HCT116 (cell line): Measurements from ENCODE around the gene UBE3B. TPM values are rescaled to one million over a fixed set of nuclear protein-coding genes. Genes with fewer than 3 reads are reported as not detected.

ENCODE experiments used
- ATAC-seq: fragments of 200-7000 bp; cut with Tn5 transposase; 2 replicates; pipeline ENCODE4 v1.9.1; 2020; ENCODE audit warnings: mild to moderate bottlenecking, moderate library complexity
- BruUV-seq: library from RNA; stranded (reverse); fragments of 400-500 nt; replicated peaks from 2 replicates; lab custom pipeline; 2021; lab: Mats Ljungman, UMichigan
- CTCF ChIA-PET: fragments of 300-600 bp; sonication (Branson Sonifier 250); formaldehyde crosslinking; loops from one replicate; lab custom pipeline; 2021; ENCODE audit warnings: antibody characterized with exemption; lab: Charles Lee
- POLR2A ChIA-PET: fragments of 300-600, 350-600 bp; sonication (Branson Sonifier 250); formaldehyde crosslinking; loops from one replicate; lab custom pipeline; 2021; ENCODE audit warnings: antibody characterized with exemption; lab: Charles Lee
- RAD21 ChIA-PET, 2 experiments: fragments of 300-600 bp; sonication (Branson Sonifier 250); formaldehyde crosslinking; loops; one replicate each; lab custom pipeline; 2023; ENCODE audit warnings: low total read pairs in 2 of 2; ENCODE audit not compliant: uncharacterized antibody in 2 of 2, unreplicated experiment in 2 of 2, low non-redundant PET in 1 of 2; lab: Charles Lee
- DNase-seq: peaks from one replicate; pipeline ENCODE4 v3.0.0-alpha.2; 2010; ENCODE audit warnings: low read depth, low spot score
- H2AFZ ChIP-seq: fragments of 200-600 bp; shearing (Covaris generic), sonication (generic); 2 replicates; pipeline ENCODE4 v1.6.1; 2017; ENCODE audit warnings: low read depth, mixed run types, mixed read lengths, antibody characterized with exemption, low read length; ENCODE audit not compliant: poor library complexity, severe bottlenecking
- H3K27ac ChIP-seq: 2 replicates; pipeline ENCODE4 v1.5.1; 2012; ENCODE audit warnings: low read depth, low read length
- H3K27me3 ChIP-seq: fragments of 200-600 bp; sonication (generic); 2 replicates; pipeline ENCODE4 v1.6.1; 2016; ENCODE audit warnings: mixed run types, low read length, mixed read lengths; ENCODE audit not compliant: insufficient read depth
- H3K36me3 ChIP-seq, 2 experiments: fragments of 200-500 bp in 1 of 2; fragments of 200-600 bp in 1 of 2; sonication (Bioruptor generic) in 1 of 2; sonication (generic) in 1 of 2; 2 replicates each; pipeline versions ENCODE4 v1.5.1 to v1.6.1; 2014 to 2016; ENCODE audit warnings: low read length in 2 of 2, inconsistent platforms in 1 of 2, mixed read lengths in 1 of 2, mixed run types in 1 of 2; ENCODE audit not compliant: insufficient read depth in 2 of 2, control insufficient read depth in 1 of 2
- H3K4me1 ChIP-seq, 2 experiments: fragments of 200-600 bp in 1 of 2; sonication (generic) in 1 of 2; 2 replicates each; pipeline versions ENCODE4 v1.5.1 to v1.6.1; 2012 to 2017; ENCODE audit warnings: low read length in 2 of 2, inconsistent platforms in 1 of 2, mild to moderate bottlenecking in 1 of 2, mixed read lengths in 1 of 2, mixed run types in 1 of 2, moderate library complexity in 1 of 2; ENCODE audit not compliant: insufficient read depth in 2 of 2, control insufficient read depth in 1 of 2
- H3K4me2 ChIP-seq: fragments of 200-600 bp; sonication (generic); 2 replicates; pipeline ENCODE4 v1.6.1; 2017; ENCODE audit warnings: mixed run types, low read length, mixed read lengths
- H3K4me3 ChIP-seq, 2 experiments: fragments of 200-600 bp in 1 of 2; sonication (generic) in 1 of 2; replicated peaks in 1 of 2; 2 replicates each; pipeline ENCODE4 v1.5.1; 2011 to 2016; ENCODE audit warnings: low read length in 2 of 2, control low read depth in 1 of 2, low read depth in 1 of 2, mild to moderate bottlenecking in 1 of 2, mixed read lengths in 1 of 2, mixed run types in 1 of 2
- H3K79me2 ChIP-seq: fragments of 200-600 bp; sonication (generic); 2 replicates; pipeline ENCODE4 v1.6.1; 2017; ENCODE audit warnings: mild to moderate bottlenecking, mixed run types, low read length, moderate library complexity, mixed read lengths; ENCODE audit not compliant: insufficient read depth
- H3K9ac ChIP-seq: fragments of 200-600 bp; sonication (generic); 2 replicates; pipeline ENCODE4 v1.6.1; 2016; ENCODE audit warnings: low read length, mixed read lengths
- H3K9me2 ChIP-seq: fragments of 200-600 bp; sonication (generic), shearing (Covaris generic); 2 replicates; pipeline ENCODE4 v1.6.1; 2017; ENCODE audit warnings: mixed run types, mild to moderate bottlenecking, moderate library complexity; ENCODE audit not compliant: insufficient read depth
- H3K9me3 ChIP-seq, 2 experiments: fragments of 200-500 bp in 1 of 2; fragments of 200-600 bp in 1 of 2; sonication (Bioruptor generic) in 1 of 2; sonication (generic) in 1 of 2; 2 replicates each; pipeline ENCODE4 v1.6.1; 2014 to 2017; ENCODE audit warnings: low read length in 2 of 2, mixed read lengths in 2 of 2, inconsistent platforms in 1 of 2, low read depth in 1 of 2, mild to moderate bottlenecking in 1 of 2, mixed run types in 1 of 2, moderate library complexity in 1 of 2; ENCODE audit not compliant: control insufficient read depth in 1 of 2, insufficient read depth in 1 of 2
- H4K20me1 ChIP-seq: fragments of 200-600 bp; sonication (generic), shearing (Covaris generic); 2 replicates; pipeline ENCODE4 v1.6.1; 2017; ENCODE audit warnings: mixed run types, mild to moderate bottlenecking, moderate library complexity; ENCODE audit not compliant: insufficient read depth
- CBX3 ChIP-seq: IDR thresholded peaks from 2 replicates; pipeline ENCODE4 v1.6.1; 2012; ENCODE audit warnings: low read depth
- ELF1 ChIP-seq: IDR thresholded peaks from 2 replicates; pipeline ENCODE4 v1.6.1; 2012; ENCODE audit warnings: low read depth, borderline replicate concordance
- EZH2 ChIP-seq: fragments of 200-600 bp; sonication (generic); IDR thresholded peaks from 2 replicates; pipeline ENCODE4 v1.6.1; 2017; ENCODE audit warnings: antibody characterized with exemption, mixed run types
- EZH2phosphoT487 ChIP-seq: fragments of 200-600 bp; IDR thresholded peaks from 2 replicates; pipeline ENCODE4 v1.6.1; 2018; ENCODE audit warnings: antibody characterized with exemption, borderline replicate concordance
- FOSL1 ChIP-seq: IDR thresholded peaks from 2 replicates; pipeline ENCODE4 v1.6.1; 2012; ENCODE audit warnings: low read depth
- JUND ChIP-seq: IDR thresholded peaks from 2 replicates; pipeline ENCODE4 v1.6.1; 2012
- POLR2A ChIP-seq: IDR thresholded peaks from 2 replicates; pipeline ENCODE4 v1.7.0; 2011; ENCODE audit warnings: borderline replicate concordance; ENCODE audit not compliant: insufficient read depth, insufficient read length; ENCODE audit errors: extremely low read depth
- POLR2AphosphoS5 ChIP-seq: IDR thresholded peaks from 2 replicates; pipeline ENCODE4 v1.6.1; 2011; ENCODE audit warnings: mild to moderate bottlenecking, low read depth, low read length, moderate library complexity
- RAD21 ChIP-seq: IDR thresholded peaks from 2 replicates; pipeline ENCODE4 v1.6.1; 2012; ENCODE audit warnings: low read depth, mild to moderate bottlenecking
- REST ChIP-seq: IDR thresholded peaks from 2 replicates; pipeline ENCODE4 v1.6.1; 2012; ENCODE audit warnings: low read depth
- SIN3A ChIP-seq: IDR thresholded peaks from 2 replicates; pipeline ENCODE4 v1.6.1; 2012; ENCODE audit warnings: low read depth
- SP1 ChIP-seq: IDR thresholded peaks from 2 replicates; pipeline ENCODE4 v1.6.1; 2012; ENCODE audit warnings: low read depth
- SRF ChIP-seq: IDR thresholded peaks from 2 replicates; pipeline ENCODE4 v1.6.1; 2012; ENCODE audit warnings: low read depth
- TCF7L2 ChIP-seq: IDR thresholded peaks from 2 replicates; pipeline ENCODE4 v1.7.0; 2011; ENCODE audit warnings: borderline replicate concordance, inconsistent platforms; ENCODE audit not compliant: insufficient read depth, insufficient read length; ENCODE audit errors: extremely low read depth
- YY1 ChIP-seq: IDR thresholded peaks from 2 replicates; pipeline ENCODE4 v1.6.1; 2011; ENCODE audit warnings: low read length, low read depth, moderate library complexity, mild to moderate bottlenecking; ENCODE audit not compliant: insufficient replicate concordance; ENCODE audit errors: extremely low read depth
- ZBTB33 ChIP-seq: IDR thresholded peaks from 2 replicates; pipeline ENCODE4 v1.6.1; 2011; ENCODE audit warnings: mild to moderate bottlenecking, low read length, moderate library complexity; ENCODE audit not compliant: insufficient replicate concordance; ENCODE audit errors: extremely low read depth
- ZFX ChIP-seq: fragments of 450-650 bp; IDR thresholded peaks from 2 replicates; pipeline ENCODE4 v1.6.1; 2017
- intact Hi-C: fragments of 100-400 bp; cut with micrococcal nuclease; formaldehyde crosslinking; loops from 2 replicates; pipeline ENCODE4 v1.10.0; 2022
- total RNA-seq: library from RNA; stranded (reverse); gene quantifications from one replicate; pipeline ENCODE4 v1.2.1, GENCODE V29; 2021; ENCODE audit not compliant: unreplicated experiment
- TF ChIP-seq, protein P1 (sequence below), 3 experiments: fragments of 200-600 bp in 1 of 3; sonication (generic) in 1 of 3; IDR thresholded peaks in 2 of 3; conservative IDR thresholded peaks in 1 of 3; 2 replicates each; pipeline ENCODE4 v1.5.1; 2012 to 2017; ENCODE audit warnings: low read depth in 2 of 3, low read length in 2 of 3, antibody characterized with exemption in 1 of 3, borderline replicate concordance in 1 of 3, control low read depth in 1 of 3, mild to moderate bottlenecking in 1 of 3, mixed read lengths in 1 of 3, mixed run types in 1 of 3, moderate library complexity in 1 of 3; ENCODE audit not compliant: insufficient read depth in 1 of 3
- TF ChIP-seq, protein P2 (sequence below): IDR thresholded peaks from 2 replicates; pipeline ENCODE4 v1.6.1; 2012

The UBE3B gene
- total RNA-seq, 1 experiment from 2014 or later, result 28.9 TPM

GRCh38 chr12:109540526-109541412 is 63.3 kb downstream of the UBE3B start:
- ChIA-PET POLR2A (no interaction called here), RAD21 (no interaction called here), CTCF (no interaction called here)
- intact Hi-C loops, result no loop called here
- Histone ChIP-seq H3K9me3 (no peaks in the 10 kb centered on the region), H2AFZ (no peak overlapping the region), H3K79me2 (no peaks in the 10 kb centered on the region), H3K9me2 (no peaks in the 10 kb centered on the region), H3K27ac (no peak overlapping the region), H3K4me3 (no peak overlapping the region), H4K20me1 (no peaks in the 10 kb centered on the region)
- no peak for ATAC-seq
- TF ChIP-seq EZH2 (no peak), POLR2A (no peak), FOSL1 (no peak), ZFX (no peak), SP1 (no peak), ZBTB33 (no peak), JUND (no peak), YY1 (no peak), RAD21 (no peak), ELF1 (no peak), SIN3A (no peak), TCF7L2 (no peak), POLR2AphosphoS5 (no peak), EZH2phosphoT487 (no peak), CBX3 (no peak), REST (no peak), SRF (no peak)
- TF ChIP-seq, protein P1, sequence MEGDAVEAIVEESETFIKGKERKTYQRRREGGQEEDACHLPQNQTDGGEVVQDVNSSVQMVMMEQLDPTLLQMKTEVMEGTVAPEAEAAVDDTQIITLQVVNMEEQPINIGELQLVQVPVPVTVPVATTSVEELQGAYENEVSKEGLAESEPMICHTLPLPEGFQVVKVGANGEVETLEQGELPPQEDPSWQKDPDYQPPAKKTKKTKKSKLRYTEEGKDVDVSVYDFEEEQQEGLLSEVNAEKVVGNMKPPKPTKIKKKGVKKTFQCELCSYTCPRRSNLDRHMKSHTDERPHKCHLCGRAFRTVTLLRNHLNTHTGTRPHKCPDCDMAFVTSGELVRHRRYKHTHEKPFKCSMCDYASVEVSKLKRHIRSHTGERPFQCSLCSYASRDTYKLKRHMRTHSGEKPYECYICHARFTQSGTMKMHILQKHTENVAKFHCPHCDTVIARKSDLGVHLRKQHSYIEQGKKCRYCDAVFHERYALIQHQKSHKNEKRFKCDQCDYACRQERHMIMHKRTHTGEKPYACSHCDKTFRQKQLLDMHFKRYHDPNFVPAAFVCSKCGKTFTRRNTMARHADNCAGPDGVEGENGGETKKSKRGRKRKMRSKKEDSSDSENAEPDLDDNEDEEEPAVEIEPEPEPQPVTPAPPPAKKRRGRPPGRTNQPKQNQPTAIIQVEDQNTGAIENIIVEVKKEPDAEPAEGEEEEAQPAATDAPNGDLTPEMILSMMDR (IDR thresholded peaks at IDR 0.05 in 2 of 3, conservative IDR thresholded peaks at IDR 0.05 in 1 of 3; ENCODE audit: borderline replicate concordance in 1 of 3, insufficient read depth in 1 of 3, low read depth in 2 of 3, low read length in 2 of 3), result no peak
- TF ChIP-seq, protein P2, sequence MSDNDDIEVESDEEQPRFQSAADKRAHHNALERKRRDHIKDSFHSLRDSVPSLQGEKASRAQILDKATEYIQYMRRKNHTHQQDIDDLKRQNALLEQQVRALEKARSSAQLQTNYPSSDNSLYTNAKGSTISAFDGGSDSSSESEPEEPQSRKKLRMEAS, result no peak
- TF ChIP-seq, all 23 proteins: peak for 0
- Histone ChIP-seq H3K36me3 (no peaks in the 10 kb centered on the region), H3K4me1 (peaks cover 0 to 24% of the 10 kb centered on the region in 2 experiments; a peak in 2 of 4 replicates), H3K27me3 (no peaks in the 10 kb centered on the region), H3K9ac (no peak overlapping the region), H3K4me2 (no peak overlapping the region)
- no peak for DNase-seq
- no TSS peak for BruUV-seq
